HG03280 (cell line): ENCODE data around the gene OR51E2.
A peak's percentile ranks its signal among the peaks of the same experiment; 100 is the strongest.
"Not testable (repeated sequence)": the region's sequence is repeated elsewhere in the genome, so short reads cannot be mapped to it uniquely, and the experiment has no call there.

Experiments used
- ATAC-seq: cut with Tn5 transposase; IDR thresholded peaks from one replicate; pipeline ENCODE4 v1.9.1; 2021; ENCODE audit warnings: mild to moderate bottlenecking, moderate library complexity; ENCODE audit not compliant: unreplicated experiment

OR51E2 gene

GRCh38 chr11:4697585-4697984 is at the start of gene OR51E2:
OR51E2 (minus strand) TSS chr11:4697853; CDS start chr11:4682711, 15,142 bp downstream.
- no peak for ATAC-seq

- no peak for ATAC-seq
Observed at GRCh38 chr11:4740735-4741134, 43.1 kb upstream of the OR51E2 start.

- ATAC-seq = no peak
Observed at GRCh38 chr11:4727171-4727570, 29.5 kb upstream of the OR51E2 start.

GRCh38 chr11:4722616-4723534 is 25.2 kb upstream of the OR51E2 start:
- ATAC-seq = not testable (repeated sequence)

- ATAC-seq = no peak
Observed at GRCh38 chr11:4714300-4714699, 16.6 kb upstream of the OR51E2 start.

GRCh38 chr11:4713241-4713640 is 15.6 kb upstream of the OR51E2 start:
- no peak for ATAC-seq

GRCh38 chr11:4704790-4705334 is 7.2 kb upstream of the OR51E2 start:
- no peak for ATAC-seq

- ATAC-seq = peak; percentile 48
Observed at GRCh38 chr11:4704054-4704789, 6.6 kb upstream of the OR51E2 start, which contains the start of gene MMP26. MMP26 (plus strand) TSS chr11:4704784.

GRCh38 chr11:4700436-4700820 is 2.8 kb upstream of the OR51E2 start:
- ATAC-seq = no peak

- peak; percentile 87 for ATAC-seq
Observed at GRCh38 chr11:4699697-4700435, 2.2 kb upstream of the OR51E2 start.

GRCh38 chr11:4695442-4695841 is 2.2 kb downstream of the OR51E2 start:
- ATAC-seq = no peak

- ATAC-seq = no peak
Observed at GRCh38 chr11:4684631-4685285, 12.9 kb downstream of the OR51E2 start.

- ATAC-seq = no peak
Observed at GRCh38 chr11:4682623-4683419, 14.8 kb downstream of the OR51E2 start.

GRCh38 chr11:4680341-4680740 is 17.3 kb downstream of the OR51E2 start:
- ATAC-seq = no peak

- ATAC-seq = no peak
Observed at GRCh38 chr11:4677948-4678347, 19.7 kb downstream of the OR51E2 start.

- ATAC-seq = no peak
Observed at GRCh38 chr11:4673781-4674180, 23.9 kb downstream of the OR51E2 start.

GRCh38 chr11:4672470-4672869 is 25.2 kb downstream of the OR51E2 start:
- ATAC-seq = no peak

GRCh38 chr11:4671741-4672140 is 25.9 kb downstream of the OR51E2 start:
- no peak for ATAC-seq

GRCh38 chr11:4665424-4665823 is 32.2 kb downstream of the OR51E2 start:
- no peak for ATAC-seq

GRCh38 chr11:4664786-4665185 is 32.9 kb downstream of the OR51E2 start:
- ATAC-seq = no peak
